Sigmoid colon (tissue), 4 donors: ENCODE data around the gene WSB1.

Source experiments
- CTCF ChIP-seq, 4 experiments: fragments of 450-650 bp in 3 of 4; fragments of 200-600 bp in 1 of 4; IDR thresholded peaks; one replicate each; pipeline ENCODE4 v1.5.1; 2016 to 2019; ENCODE audit warnings: antibody characterized with exemption in 4 of 4, mild to moderate bottlenecking in 3 of 4, moderate library complexity in 2 of 4
- EP300 ChIP-seq, 4 donors: sonication (generic); formaldehyde crosslinking; IDR thresholded peaks; one replicate each; pipeline ENCODE4 v1.6.1; 2017; ENCODE audit warnings: antibody characterized with exemption in 4 of 4
- POLR2A ChIP-seq, 2 donors: fragments of 450-650 bp; IDR thresholded peaks; one replicate each; pipeline ENCODE4 v1.6.1; 2016; ENCODE audit warnings: antibody characterized with exemption in 2 of 2, mild to moderate bottlenecking in 2 of 2, moderate library complexity in 2 of 2
- POLR2AphosphoS5 ChIP-seq, 4 donors: sonication (generic); formaldehyde crosslinking; IDR thresholded peaks; one replicate each; pipeline ENCODE4 v1.6.1; 2017; ENCODE audit warnings: antibody characterized with exemption in 4 of 4

GRCh38 chr17:27362503-27362902, 68.6 kb downstream of the WSB1 start:
- no peak for TF ChIP-seq CTCF (IDR thresholded peaks at IDR 0.05)
- no peak for TF ChIP-seq EP300 (IDR thresholded peaks at IDR 0.05)
- TF ChIP-seq POLR2A (IDR thresholded peaks at IDR 0.05) = no peak
- no peak for TF ChIP-seq POLR2AphosphoS5 (IDR thresholded peaks at IDR 0.05)
